Nephron (organoid): Measurements from ENCODE around the gene VMP1.

Experiments
- H3K27ac Mint-ChIP-seq, 3 experiments: 2 replicates each; pipeline ENCODE4 v1.8.0; 2020; ENCODE audit warnings: mixed read lengths in 3 of 3, mild to moderate bottlenecking in 2 of 3, moderate library complexity in 1 of 3
- H3K27me3 Mint-ChIP-seq: 2 replicates; pipeline ENCODE4 v1.8.0; 2021; ENCODE audit warnings: low read depth, mild to moderate bottlenecking, moderate library complexity, mixed read lengths
- H3K36me3 Mint-ChIP-seq: 2 replicates; pipeline ENCODE4 v1.8.0; 2020; ENCODE audit warnings: low read depth, mixed read lengths
- H3K4me1 Mint-ChIP-seq: 2 replicates; pipeline ENCODE4 v1.8.0; 2020; ENCODE audit warnings: mixed read lengths
- H3K4me3 Mint-ChIP-seq, 3 experiments: 2 replicates each; pipeline ENCODE4 v1.8.0; 2020; ENCODE audit warnings: mild to moderate bottlenecking in 3 of 3, mixed read lengths in 3 of 3, moderate library complexity in 2 of 3
- H3K9me3 Mint-ChIP-seq: 2 replicates; pipeline ENCODE4 v1.8.0; 2020; ENCODE audit warnings: mixed read lengths
- CTCF ChIP-seq, 3 experiments: fragments of 200-600 bp; sonication (generic); IDR thresholded peaks; one replicate each; pipeline ENCODE4 v1.5.0; 2021; ENCODE audit warnings: antibody characterized with exemption in 3 of 3; ENCODE audit not compliant: unreplicated experiment in 3 of 3

VMP1 gene

GRCh38 chr17:59830846-59831486 lies 123.5 kb downstream of the VMP1 start:
- Mint-ChIP-seq H3K36me3 (peaks cover 3% of the 10 kb centered on the region), H3K9me3 (no peaks in the 10 kb centered on the region), H3K4me3 (no peak overlapping the region)

GRCh38 chr17:59832883-59833379 lies 125.5 kb downstream of the VMP1 start:
- Mint-ChIP-seq H3K4me3 (no peak overlapping the region), H3K36me3 (peaks cover 3% of the 10 kb centered on the region), H3K27me3 (no peaks in the 10 kb centered on the region), H3K9me3 (no peaks in the 10 kb centered on the region), H3K27ac (peak overlapping the region; percentile 81 to 96 (median 84)), H3K4me1 (peaks cover 52% of the 10 kb centered on the region)
- no peak for TF ChIP-seq CTCF (IDR thresholded peaks at IDR 0.05; ENCODE audit: unreplicated experiment in 3 of 3)

More at GRCh38 chr17:59830846-59831486, 123.5 kb downstream of the VMP1 start:
- Mint-ChIP-seq H3K27me3 (no peaks in the 10 kb centered on the region), H3K27ac (peak overlapping the region; percentile 44 to 74 (median 65)), H3K4me1 (peaks cover 52% of the 10 kb centered on the region)
- TF ChIP-seq CTCF (IDR thresholded peaks at IDR 0.05; ENCODE audit: unreplicated experiment in 3 of 3): no peak

- H3K4me1 Mint-ChIP-seq: peaks cover 62% of the 10 kb centered on the region
- TF ChIP-seq CTCF (IDR thresholded peaks at IDR 0.05; ENCODE audit: unreplicated experiment in 3 of 3): no peak
- H3K9me3 Mint-ChIP-seq: no peaks in the 10 kb centered on the region
- peak overlapping the region; percentile 91 to 98 (median 95) for H3K4me3 Mint-ChIP-seq
- peak overlapping the region; percentile 95 to 99 (median 97) for H3K27ac Mint-ChIP-seq
- H3K36me3 Mint-ChIP-seq: peaks cover 30% of the 10 kb centered on the region
- no peaks in the 10 kb centered on the region for H3K27me3 Mint-ChIP-seq
These were observed 130.0 kb downstream of the VMP1 start for GRCh38 chr17:59837308-59838051.

GRCh38 chr17:59838052-59838916 lies 130.8 kb downstream of the VMP1 start:
- Mint-ChIP-seq H3K27me3 (no peaks in the 10 kb centered on the region), H3K4me1 (peaks cover 60% of the 10 kb centered on the region), H3K4me3 (peak overlapping the region; percentile 91 to 98 (median 95)), H3K27ac (peak overlapping the region; percentile 95 to 99 (median 97)), H3K36me3 (peaks cover 36% of the 10 kb centered on the region), H3K9me3 (no peaks in the 10 kb centered on the region)
- no peak for TF ChIP-seq CTCF (IDR thresholded peaks at IDR 0.05; ENCODE audit: unreplicated experiment in 3 of 3)

- H3K27ac Mint-ChIP-seq: peak overlapping the region; percentile 95 to 99 (median 97)
- peaks cover 58% of the 10 kb centered on the region for H3K4me1 Mint-ChIP-seq
- H3K27me3 Mint-ChIP-seq: no peaks in the 10 kb centered on the region
- H3K9me3 Mint-ChIP-seq: no peaks in the 10 kb centered on the region
- H3K36me3 Mint-ChIP-seq: peaks cover 34% of the 10 kb centered on the region
- H3K4me3 Mint-ChIP-seq: peak overlapping the region; percentile 91 to 98 (median 95)
- no peak for TF ChIP-seq CTCF (IDR thresholded peaks at IDR 0.05; ENCODE audit: unreplicated experiment in 3 of 3)
These were observed 132.3 kb downstream of the VMP1 start for GRCh38 chr17:59839651-59840328.
